GM12874 (cell line): Measurements from ENCODE around the gene TPD52L2.

Experiments used
- CTCF ChIP-seq: IDR thresholded peaks from 2 replicates; pipeline ENCODE4 v1.5.1; 2011; ENCODE audit warnings: low read depth, mild to moderate bottlenecking, control low read depth, low read length, moderate library complexity; ENCODE audit not compliant: insufficient read depth

TPD52L2 gene

GRCh38 chr20:63900413-63900812, 35.3 kb downstream of the TPD52L2 start:
- no peak for TF ChIP-seq CTCF

DNA sequence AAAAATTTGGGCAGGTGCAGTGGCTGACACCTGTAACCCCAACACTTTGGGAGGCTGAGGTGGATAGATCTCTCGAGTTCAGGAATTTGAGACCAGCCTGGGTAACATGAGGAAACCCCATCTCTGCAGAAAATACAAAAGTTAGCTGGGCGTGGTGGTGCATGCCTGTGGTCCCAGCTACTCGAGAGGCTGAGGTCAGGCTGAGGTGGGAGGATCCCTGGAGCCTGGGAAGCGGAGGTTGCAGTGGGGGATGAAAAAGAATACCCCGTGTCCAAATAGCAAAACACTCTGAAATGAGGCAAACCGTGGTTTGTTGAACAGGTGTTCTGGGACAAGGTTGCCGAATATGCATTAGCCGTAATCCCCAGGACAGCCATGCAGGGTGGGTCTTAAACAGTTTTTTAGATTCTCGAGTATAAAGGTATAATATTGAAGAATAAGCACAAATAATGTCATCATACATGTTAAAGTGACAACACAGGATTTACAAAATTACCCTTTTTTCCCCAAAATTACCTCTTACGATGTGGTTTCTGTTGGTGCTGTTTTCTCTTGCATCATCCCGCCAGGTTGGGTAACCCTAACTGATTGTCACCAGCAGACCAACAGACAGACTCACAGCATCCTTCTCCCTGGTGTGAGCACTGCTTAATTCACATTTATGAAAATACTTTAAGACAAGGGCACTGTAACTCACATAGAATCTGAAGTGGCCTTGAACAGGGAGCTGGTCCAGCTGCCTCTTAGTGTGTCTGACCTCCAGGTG, 38.9 kb downstream of the TPD52L2 start:
- TF ChIP-seq CTCF, result no peak

DNA sequence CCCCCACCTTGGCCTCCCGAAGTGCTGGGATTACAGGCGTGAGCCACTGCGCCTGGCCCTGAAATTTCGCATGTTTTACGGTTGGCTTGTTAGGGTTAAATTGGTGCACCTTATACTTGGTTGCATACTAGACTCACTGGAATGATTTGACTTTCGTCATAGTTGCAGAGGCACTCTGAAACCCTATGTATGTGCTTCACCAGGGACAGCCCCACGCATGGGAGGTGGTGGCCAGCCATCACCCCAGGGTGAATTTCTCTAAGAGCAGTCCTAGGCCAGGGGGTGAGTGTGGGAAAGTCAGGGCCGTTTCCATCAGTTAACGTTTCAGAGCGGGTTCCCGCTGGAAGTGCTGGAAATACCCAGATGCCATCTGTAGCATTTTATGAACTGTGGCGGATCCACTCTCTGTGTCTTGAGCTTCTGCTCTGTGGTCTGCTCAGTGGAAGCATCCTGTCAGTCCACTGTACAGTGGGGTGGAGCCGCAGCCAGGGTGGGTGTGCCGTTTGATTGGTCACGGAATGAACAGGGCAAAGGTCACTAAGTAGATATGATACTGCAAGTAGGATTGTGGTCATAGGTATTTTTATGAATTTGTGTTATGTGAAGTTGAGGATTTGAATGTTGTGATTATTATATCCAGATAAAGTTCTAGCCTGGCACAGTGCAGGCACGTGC, 43.1 kb downstream of the TPD52L2 start:
- TF ChIP-seq CTCF, result no peak

GRCh38 chr20:63911176-63911575, 46.1 kb downstream of the TPD52L2 start:
- TF ChIP-seq CTCF, result no peak

DNA sequence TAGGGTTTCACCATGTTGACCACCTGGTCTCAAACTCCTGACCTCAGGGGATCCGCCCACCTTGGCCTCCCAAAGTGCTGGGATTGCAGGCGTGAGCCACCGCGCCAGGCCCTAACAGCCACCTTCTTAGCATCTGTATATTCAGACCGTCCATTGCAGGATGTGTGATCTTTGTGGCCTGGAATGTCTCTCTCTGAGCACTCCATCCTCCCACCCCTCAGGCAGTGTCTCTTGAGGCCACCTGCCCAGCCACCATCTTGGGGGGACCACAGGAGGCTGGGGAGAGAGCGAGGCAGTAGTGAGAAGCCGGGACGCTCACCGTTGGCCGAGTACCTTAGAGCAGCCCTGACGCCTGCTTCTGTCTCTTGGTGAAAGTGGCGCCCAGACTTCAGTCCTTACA, 48.7 kb downstream of the TPD52L2 start:
- TF ChIP-seq CTCF, result no peak

DNA sequence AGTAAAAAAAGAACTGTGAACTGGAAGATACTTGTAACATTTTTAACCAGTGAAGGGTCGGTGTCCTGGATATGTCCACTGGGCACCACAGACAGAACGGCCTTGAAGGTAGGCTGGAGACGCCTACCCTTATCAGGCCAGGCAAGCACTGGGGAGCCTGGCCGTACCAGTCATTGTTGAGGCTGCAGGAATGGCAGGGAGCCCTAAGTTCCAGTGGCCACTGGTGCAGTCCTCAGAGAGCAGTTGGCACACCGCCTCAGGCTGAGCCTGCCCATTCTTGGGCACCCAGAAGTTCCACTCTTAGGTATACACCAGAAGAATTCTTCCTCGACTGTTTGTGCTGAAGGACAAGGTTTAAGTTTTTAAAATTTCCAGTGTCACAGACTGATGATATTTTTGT, 50.4 kb downstream of the TPD52L2 start:
- TF ChIP-seq CTCF, result no peak

- no peak for TF ChIP-seq CTCF
These were observed 52.7 kb downstream of the TPD52L2 start for GRCh38 chr20:63917811-63918210.
